GM19455 (cell line): ENCODE results near the gene CFAP77.
"Not testable (repeated sequence)": the region's sequence is repeated elsewhere in the genome, so short reads cannot be mapped to it uniquely, and the experiment has no call there.

Experiments used
- ATAC-seq: cut with Tn5 transposase; IDR thresholded peaks from one replicate; pipeline ENCODE4 v1.9.1; 2021; ENCODE audit not compliant: unreplicated experiment

Gene CFAP77

DNA sequence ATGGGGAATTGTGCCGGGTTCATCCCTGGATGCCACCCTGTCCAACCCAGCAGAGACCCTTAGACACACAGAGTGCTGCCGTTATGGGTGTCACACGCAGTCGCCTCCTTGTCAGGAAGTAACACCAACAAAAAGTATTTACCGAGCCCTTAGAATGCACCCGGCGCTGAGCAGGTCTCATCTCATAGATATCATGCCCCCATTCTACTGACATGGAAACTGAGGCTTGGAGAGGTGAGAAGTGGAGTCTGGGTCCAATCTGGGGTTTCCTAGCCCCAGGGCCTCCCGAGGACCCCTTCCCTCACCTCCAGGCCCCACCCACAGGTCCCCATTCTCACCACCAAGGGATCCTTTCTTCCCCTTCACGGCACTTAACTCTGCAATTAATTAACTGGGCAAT is 135.6 kb downstream of the CFAP77 start:
- no peak for ATAC-seq

DNA sequence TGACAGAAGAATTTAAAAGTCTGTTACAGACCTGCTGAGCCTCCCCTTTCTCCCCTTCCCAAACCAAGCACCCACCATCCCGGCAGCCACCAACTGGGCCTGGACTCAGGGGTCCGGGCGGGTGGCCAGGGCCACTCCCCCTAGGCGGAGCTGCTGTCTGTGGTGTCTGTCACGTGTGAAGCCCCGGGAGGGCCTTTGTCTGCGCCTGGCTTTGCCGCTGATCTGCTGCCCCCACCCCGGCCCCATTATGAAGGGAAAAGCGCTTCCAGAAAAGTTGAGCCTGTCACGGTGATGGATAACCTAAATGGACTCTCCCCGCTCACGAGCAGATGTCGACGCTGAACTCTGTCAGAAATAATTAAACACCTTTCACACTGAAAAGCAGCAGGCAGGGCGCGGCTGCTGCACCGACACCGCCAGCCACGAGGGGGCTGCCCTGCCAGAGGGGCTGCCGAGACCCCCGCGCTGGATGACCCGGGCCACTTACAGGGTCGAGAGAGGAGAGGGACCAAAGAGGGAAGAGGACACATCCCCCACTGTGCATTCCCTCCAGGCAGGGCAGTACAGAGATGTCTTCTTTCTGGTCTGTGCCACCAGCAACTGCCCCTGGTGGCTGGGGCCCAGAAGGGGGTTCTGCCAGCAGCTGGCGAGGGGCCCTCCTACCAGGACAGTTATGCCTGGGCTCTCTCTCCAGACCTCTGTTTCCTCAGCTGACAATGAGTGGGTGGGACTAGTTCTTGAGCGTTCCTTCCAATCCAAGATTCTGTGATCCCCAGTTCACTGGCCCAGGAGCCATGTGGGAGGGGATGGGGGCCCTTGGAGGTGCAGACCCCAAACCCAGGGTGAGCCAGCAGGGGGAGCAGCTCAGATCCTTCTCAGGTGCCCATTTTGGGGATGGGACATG is 136.4 kb downstream of the CFAP77 start:
- no peak for ATAC-seq

DNA sequence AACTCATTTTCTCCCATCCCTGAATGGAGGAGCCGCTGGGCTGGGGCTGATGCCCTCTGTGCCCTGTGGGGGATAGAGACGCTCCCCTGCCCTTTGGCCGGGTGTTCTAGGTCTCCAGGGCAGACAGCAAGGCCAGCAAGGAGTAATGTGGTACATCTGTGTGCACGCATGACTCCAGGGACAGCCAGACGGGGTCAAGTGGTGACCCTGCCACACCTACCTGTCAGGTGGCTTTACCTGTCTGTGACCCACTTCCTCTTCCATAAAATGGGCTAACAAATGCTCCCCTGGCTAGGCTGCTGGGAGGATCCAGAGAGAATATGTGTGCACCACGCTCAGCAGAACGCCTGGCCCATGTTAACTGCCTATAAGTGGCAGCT is 137.0 kb downstream of the CFAP77 start:
- no peak for ATAC-seq

DNA sequence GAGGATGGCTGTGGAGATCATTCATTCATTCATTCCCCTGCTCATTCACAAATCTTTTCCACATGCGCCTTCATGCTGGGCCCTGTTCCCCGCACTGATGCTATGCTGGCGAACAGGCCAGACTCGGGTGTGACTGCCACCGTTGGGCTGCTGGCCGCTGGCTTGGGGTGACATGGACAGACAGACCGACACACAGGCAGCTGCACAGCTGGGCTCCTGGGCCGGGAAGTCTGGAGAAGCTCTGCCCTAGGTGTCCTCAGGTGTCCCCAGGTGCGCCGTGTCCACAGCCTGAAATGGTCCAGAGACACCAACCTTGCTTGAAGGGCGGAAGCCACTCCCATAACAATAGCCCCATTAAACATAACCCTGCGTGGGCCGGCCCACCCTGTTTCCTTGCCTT is 137.4 kb downstream of the CFAP77 start:
- no peak for ATAC-seq

DNA sequence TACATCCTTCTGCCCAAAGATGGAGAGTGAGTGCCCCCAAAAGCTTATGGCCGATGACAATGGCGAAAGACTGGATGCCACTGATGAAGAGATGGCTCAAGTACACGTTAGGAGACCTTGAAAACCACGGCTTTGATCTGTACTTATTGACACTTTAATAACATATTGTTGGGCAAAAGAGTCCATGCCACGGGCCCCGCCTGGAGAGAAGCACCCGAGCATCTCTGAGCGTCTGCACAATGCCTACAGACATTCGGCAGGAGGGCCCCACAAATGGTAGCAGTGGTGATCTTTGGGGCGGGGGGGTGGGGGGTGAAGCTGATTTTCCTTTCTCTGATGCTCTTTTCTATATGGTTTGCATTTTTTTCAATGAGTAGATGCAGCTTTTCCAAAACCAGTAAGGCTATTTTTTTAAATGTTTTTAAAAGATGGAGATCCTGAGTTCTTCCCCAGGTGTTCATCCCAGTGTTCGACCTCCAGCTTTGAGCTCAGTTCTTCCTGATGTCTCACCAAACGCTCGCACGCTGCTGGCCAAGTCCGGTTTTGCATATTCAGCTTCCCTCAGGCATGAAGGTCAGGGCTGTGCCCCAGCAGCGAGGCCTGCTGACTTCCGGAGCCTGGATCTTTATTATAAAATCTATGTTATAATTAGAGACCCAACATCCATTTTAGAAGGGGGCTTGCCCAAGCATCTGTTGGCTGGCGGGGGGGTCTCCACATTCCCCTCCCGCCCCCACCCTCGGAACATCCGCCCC is 138.1 kb downstream of the CFAP77 start:
- no peak for ATAC-seq

DNA sequence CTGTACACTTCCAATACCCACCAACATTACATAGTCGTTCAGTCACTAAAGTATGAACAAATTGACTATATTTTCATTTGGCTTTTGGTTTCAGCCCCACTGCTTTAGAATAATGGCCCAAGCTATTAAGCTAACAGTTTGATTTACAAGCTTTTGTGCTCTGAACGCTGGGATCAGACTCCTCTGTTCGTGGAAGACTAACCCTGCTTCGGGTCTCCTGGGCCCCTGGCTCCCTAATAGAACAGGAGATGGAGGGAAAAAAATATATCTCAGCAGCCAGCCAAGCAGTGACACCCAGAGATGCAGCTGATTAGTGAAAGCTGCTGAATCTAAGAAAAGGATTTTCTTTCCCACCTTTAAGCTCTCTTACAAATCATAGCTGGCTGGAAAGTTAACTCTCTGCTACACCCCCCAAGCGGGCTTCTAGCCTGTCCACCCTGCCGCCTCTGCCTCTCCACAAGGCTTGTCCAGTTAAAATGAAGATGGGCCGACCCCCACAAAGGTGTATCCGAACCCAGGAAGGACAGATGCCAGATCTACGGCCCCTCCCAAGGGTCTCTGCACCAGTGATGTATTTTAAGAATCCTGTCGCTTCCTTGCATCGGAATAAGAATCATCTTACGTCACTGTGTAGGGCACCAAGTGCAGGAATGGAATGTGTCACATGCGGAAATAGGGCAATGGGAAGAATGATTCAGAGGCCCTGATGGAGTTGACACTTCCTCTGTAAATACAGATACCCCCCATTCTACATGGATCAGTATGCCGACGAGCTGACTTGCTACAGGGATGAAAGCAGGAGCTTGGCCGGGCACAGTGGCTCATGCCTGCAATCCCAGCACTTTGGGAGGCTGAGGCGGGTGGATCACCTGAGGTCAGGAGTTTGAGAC is 139.0 kb downstream of the CFAP77 start:
- no peak for ATAC-seq

DNA sequence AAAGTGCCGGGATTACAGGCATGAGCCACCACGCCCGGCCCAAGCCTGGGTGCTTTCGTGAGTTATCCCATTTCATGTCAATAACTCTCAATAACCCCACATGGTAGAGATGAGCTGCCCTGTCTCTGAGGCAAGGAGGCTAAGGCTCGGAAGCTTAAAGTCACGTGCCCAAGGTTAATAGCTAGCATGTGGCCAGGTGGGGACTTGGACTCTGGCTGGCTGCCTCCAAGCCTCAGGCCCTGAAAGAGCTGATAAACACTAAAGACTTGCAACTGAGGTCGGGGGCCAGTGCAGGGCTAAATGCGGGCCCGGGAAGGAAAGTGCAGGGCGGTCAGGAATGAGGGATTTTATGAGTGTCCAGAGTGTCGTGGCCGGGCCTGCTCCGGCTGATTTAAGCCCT is 141.5 kb downstream of the CFAP77 start:
- ATAC-seq, result no peak

DNA sequence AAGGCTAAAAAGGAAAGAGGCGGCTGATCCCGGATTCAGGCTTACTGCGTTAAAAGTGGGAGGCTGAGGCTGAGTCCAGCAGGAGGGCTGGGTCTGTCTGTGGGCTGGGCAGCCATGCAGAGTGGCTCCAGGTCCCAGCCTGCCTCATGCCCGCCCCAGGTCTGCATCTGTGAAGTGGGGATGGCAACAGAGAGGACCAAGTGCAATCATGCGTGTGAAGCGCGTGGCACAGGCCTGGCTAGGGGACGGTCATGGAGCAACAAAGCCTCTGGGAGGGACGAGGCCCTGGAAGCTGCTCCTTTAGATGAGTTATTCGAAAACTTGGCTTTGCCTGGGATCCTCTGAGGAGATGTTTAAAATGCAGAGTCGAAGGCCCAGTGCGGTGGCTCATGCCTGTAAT is 142.0 kb downstream of the CFAP77 start:
- no peak for ATAC-seq

DNA sequence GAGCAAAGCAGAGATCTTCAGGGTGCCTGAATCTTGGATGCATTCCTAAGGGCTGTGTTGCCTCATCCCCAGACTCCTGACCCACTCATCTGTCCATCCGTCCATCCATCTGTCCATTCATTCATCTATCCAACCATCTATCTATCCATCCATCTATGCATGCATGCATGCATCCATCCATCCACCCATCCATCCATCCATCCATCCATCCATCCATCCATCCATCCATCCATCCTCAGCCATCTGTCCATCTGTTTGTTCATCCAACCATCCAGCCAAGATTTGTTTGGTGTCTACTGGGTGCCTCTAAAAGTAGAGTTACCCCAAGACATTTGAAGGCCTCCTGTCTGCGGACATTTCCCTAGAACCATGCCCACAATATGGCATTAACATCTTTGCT is 144.7 kb downstream of the CFAP77 start:
- no peak for ATAC-seq

DNA sequence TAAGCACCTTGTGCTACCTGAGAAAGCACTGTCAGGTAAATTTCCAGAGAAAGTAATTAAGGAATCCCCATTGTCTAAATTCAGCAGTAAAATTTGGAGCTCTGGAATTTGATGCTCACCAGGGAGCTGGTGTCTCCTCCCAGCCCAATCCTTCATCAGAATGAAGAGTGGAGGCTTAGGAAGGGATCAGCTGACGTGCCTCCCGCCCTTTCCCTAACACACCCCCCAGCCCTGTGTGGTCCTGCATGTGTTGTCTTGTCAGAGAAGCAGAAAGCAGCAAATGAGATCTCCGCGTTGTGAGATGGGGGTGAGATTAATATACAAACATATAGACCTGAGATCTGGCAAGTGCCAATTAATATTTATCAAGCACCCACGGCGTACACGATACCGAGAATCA is 145.5 kb downstream of the CFAP77 start:
- ATAC-seq, result no peak

DNA sequence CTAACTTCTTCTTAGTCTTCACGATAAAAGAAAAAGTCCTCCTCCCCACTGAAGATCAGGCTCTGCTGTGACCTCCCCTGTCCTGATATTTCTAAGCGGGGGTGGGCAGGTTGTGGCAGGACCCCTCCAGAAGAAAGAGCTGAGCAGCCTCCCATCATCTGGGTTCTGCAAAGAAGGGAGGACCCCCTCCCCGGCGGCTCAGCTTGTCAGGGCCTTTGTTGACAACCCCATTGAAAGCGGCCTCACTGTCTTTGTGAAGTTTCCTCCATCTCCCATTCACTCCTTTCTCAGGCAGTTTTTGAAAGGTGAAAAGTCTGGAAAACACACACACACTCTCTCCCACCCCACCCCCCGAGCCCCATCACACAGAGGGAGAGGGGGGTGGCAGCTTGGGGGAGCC is 146.2 kb downstream of the CFAP77 start:
- ATAC-seq, result no peak

DNA sequence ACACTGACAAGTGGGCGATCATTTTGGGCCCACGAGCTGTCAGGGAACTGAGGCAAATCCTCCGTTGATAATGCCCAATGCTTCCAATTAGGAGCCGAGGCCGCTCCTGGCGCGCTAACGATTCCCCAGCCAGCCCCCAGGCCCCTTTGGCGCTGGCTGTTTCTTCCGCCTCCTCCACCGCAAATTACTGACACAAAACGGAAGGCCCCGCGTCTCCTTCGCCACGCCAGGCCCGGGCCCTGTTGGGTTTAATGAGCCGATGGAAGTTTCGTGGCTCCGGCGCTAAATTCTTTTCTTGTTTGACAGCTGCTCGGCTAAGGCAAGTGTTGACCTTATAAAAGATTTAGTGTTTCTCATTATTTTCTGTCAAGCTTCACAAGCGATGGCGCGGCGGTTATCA is 146.7 kb downstream of the CFAP77 start:
- no peak for ATAC-seq

DNA sequence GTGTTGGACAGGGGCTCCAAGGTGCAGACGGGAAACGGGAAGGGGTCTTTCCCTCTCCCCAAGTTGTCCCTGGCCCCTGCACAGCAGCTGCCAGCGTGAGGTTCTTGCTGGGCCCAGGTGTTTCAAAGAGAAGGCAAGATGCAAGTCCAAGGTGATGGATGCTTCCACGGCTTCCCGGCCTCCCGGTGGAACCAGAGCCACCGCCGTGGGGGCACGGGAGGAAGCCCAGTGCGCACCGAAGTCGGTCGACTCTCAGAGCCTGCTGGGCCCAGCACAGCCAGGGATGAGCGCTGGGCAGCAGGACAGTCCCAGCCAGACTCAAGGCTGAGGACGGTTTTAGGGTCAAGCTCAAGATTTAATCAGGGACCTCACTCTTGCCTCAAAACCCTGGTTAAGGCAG is 147.1 kb downstream of the CFAP77 start:
- no peak for ATAC-seq

DNA sequence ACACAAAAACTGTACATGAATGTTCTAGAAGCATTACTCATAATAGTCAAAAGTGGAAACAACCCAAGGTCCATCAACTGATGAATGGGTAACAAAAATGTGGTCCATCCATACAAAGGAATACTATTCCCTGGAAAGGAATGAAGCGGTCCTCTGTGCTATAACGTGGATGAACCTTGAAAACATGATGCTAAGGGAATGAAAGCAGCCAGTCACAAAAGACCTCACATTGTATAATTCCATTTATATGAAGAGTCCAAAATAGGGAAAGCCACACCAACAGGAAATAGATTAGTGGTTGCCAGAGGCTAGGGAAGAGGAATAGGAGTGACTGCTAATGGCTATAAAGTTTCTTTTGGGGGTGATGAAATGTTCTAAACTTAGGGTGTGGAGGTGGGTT is 149.7 kb downstream of the CFAP77 start:
- ATAC-seq, result no peak

DNA sequence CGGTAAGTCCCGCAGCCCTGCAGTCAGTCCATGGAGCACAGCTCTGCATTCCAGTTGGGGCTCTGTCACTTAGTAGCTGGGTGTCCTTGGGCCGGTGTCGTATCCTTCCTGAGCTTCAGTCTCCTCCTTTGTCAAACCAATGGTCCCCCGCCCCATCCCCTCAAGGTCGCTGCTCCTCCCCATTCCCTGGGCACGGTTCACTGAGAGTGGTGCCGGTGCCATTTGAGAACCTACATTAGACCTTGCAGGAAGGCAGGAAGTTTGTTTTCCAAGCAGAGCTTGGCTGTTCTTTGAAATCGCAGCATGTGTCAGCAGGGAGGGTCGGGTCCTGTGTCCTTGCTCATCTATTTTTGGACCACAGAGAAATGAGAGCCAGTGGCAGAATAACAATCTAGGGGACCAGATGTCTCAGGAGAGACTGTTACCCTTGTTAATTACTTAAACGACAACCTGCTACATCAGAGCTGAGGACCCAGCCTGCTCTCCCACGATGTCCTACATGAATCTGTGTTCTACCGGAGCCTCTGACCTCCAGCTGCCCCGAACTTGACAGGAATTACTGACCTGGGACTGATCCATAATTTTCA is 150.7 kb downstream of the CFAP77 start:
- no peak for ATAC-seq

DNA sequence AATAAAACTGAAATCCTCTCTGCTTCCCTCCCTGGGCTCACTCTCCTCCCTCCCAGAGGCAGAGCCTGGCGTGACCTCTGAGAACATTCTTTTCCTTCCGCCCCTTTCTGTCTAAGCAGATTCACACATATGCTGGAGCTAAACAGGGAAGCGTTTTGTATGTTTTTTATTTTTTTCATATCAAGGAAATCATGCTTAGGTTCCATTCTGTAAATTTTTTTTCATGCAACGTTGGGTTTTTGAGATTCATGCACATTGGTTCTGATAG is 152.2 kb downstream of the CFAP77 start:
- ATAC-seq, result no peak

DNA sequence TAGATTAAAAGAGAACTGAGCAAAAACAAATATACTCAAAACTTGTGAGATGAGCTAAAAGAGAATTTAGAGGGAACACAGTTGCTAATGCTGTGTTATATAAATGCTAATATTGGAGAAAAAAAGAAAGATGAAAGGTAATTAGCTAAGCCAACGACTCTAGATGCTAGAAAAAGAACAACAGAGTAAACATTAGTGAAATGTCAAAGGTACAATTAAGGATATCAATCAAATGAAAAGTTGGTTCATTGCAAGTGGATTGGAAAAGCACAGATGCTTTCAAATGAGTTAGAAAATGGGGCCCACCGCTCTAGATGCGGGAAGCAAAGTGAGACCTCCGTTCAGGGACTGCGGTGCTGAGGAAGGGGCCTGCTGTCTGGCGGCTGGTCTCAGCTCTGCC is 154.5 kb downstream of the CFAP77 start:
- no peak for ATAC-seq

DNA sequence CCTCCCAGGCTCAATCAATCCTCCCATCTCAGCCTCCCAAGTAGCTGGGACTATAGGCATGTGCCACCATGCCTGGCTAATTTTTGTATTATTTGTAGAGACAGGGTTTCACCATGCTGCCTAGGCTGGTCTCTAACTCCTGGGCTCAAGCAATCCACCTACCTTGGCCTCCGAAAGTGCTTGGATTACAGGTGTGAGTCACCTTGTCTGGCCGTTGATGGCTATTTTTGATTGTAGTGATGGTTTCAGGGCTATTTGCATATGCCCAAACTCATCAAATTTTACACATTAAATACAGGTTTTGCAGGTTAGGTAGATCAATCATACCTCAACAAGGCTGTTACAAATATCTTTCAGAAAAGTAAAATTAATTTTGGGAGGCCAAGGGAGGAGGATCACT is 158.8 kb downstream of the CFAP77 start:
- ATAC-seq, result not testable (repeated sequence)

DNA sequence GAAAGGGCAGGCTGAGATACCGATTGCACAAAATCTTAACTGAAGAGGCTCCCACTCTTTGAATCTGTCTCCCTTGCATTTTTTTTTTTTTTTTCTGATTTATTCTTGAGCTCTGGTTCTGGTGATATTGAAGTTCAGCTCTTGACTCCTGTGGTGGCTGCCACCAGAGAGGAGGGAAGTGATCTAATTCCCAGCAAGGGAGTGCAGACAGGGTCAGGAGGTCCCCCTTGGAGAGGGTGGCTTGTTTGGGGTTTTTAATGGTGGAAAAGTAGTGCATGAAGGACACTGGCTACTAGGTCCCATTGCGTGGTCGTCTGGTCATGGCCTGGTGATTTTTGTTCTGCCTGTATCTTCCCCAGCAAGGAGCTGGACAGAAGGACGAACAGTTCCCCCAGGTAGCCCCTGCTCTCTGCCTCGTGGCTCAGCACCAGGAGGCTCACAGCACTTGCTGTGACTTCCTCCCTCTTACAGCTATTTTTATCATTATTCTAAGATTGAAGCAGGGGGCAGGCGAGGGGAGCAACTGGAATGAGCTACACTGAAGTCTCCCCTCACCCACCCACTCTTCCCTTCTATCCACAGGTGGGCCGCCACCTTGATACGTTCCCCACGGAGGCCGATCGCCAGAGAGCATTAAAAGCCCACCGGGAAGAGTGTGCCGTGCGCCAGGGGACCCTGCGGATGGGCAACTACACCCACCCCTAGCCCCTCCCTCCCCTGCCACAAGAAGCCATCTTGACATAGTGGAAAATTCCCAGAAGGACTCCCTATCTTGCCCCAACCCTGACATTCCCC is 162.0 kb downstream of the CFAP77 start:
- ATAC-seq, result no peak

DNA sequence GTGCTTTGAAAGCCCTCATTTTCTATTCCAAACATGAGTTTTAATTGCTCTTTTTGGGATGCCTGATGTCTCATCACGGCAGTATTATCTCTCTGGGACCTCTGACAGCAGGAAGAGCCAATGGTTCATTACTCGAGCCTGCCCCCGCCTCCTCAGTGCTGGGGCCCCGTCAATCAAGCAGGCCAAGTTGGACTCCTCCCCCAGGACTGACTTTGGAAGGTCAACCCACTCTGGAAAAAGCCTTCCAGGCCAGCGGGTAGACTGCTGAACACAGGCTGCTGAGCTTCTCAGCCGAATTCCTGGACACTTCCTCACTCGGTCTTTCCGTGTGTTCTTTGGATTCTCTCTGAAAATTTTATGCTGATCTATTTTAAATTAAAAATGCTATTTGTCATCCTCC is 162.9 kb downstream of the CFAP77 start:
- no peak for ATAC-seq
